HCT116 (cell line): ENCODE data around the gene SPSB2.

Experiments
- CEBPB ChIP-seq: IDR thresholded peaks from 2 replicates; pipeline ENCODE4 v1.6.1; 2012; ENCODE audit warnings: low read depth
- EGR1 ChIP-seq: IDR thresholded peaks from 2 replicates; pipeline ENCODE4 v1.6.1; 2012; ENCODE audit warnings: low read depth
- EZH2 ChIP-seq: fragments of 200-600 bp; sonication (generic); IDR thresholded peaks from 2 replicates; pipeline ENCODE4 v1.6.1; 2017; ENCODE audit warnings: antibody characterized with exemption, mixed run types
- JUND ChIP-seq: IDR thresholded peaks from 2 replicates; pipeline ENCODE4 v1.6.1; 2012
- POLR2A ChIP-seq: IDR thresholded peaks from 2 replicates; pipeline ENCODE4 v1.7.0; 2011; ENCODE audit warnings: borderline replicate concordance; ENCODE audit not compliant: insufficient read depth, insufficient read length; ENCODE audit errors: extremely low read depth
- SIN3A ChIP-seq: IDR thresholded peaks from 2 replicates; pipeline ENCODE4 v1.6.1; 2012; ENCODE audit warnings: low read depth
- YY1 ChIP-seq: IDR thresholded peaks from 2 replicates; pipeline ENCODE4 v1.6.1; 2011; ENCODE audit warnings: low read length, low read depth, moderate library complexity, mild to moderate bottlenecking; ENCODE audit not compliant: insufficient replicate concordance; ENCODE audit errors: extremely low read depth
- TF ChIP-seq, protein P1 (sequence below), 3 experiments: fragments of 200-600 bp in 1 of 3; sonication (generic) in 1 of 3; IDR thresholded peaks in 2 of 3; conservative IDR thresholded peaks in 1 of 3; 2 replicates each; pipeline ENCODE4 v1.5.1; 2012 to 2017; ENCODE audit warnings: low read depth in 2 of 3, low read length in 2 of 3, antibody characterized with exemption in 1 of 3, borderline replicate concordance in 1 of 3, control low read depth in 1 of 3, mild to moderate bottlenecking in 1 of 3, mixed read lengths in 1 of 3, mixed run types in 1 of 3, moderate library complexity in 1 of 3; ENCODE audit not compliant: insufficient read depth in 1 of 3
- TF ChIP-seq, protein P2 (sequence below): IDR thresholded peaks from 2 replicates; pipeline ENCODE4 v1.6.1; 2012

GRCh38 chr12:6891646-6892001, 18.5 kb upstream of the SPSB2 start:
- TF ChIP-seq, protein P1, sequence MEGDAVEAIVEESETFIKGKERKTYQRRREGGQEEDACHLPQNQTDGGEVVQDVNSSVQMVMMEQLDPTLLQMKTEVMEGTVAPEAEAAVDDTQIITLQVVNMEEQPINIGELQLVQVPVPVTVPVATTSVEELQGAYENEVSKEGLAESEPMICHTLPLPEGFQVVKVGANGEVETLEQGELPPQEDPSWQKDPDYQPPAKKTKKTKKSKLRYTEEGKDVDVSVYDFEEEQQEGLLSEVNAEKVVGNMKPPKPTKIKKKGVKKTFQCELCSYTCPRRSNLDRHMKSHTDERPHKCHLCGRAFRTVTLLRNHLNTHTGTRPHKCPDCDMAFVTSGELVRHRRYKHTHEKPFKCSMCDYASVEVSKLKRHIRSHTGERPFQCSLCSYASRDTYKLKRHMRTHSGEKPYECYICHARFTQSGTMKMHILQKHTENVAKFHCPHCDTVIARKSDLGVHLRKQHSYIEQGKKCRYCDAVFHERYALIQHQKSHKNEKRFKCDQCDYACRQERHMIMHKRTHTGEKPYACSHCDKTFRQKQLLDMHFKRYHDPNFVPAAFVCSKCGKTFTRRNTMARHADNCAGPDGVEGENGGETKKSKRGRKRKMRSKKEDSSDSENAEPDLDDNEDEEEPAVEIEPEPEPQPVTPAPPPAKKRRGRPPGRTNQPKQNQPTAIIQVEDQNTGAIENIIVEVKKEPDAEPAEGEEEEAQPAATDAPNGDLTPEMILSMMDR (IDR thresholded peaks at IDR 0.05 in 2 of 3, conservative IDR thresholded peaks at IDR 0.05 in 1 of 3; ENCODE audit: borderline replicate concordance in 1 of 3, insufficient read depth in 1 of 3, low read depth in 2 of 3, low read length in 2 of 3) = no peak
- TF ChIP-seq YY1 = no peak
- no peak for TF ChIP-seq EGR1
- no peak for TF ChIP-seq POLR2A
- TF ChIP-seq SIN3A = no peak
- TF ChIP-seq CEBPB = no peak
- no peak for TF ChIP-seq EZH2
- TF ChIP-seq JUND = no peak
- TF ChIP-seq, protein P2, sequence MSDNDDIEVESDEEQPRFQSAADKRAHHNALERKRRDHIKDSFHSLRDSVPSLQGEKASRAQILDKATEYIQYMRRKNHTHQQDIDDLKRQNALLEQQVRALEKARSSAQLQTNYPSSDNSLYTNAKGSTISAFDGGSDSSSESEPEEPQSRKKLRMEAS = no peak
